Loucy (cell line): ENCODE results near the gene SEM1.

Source experiments
- H2AFZ ChIP-seq: fragments of 200-600 bp; sonication (generic); 2 replicates; pipeline ENCODE4 v1.6.0; 2016; ENCODE audit warnings: antibody characterized with exemption, mild to moderate bottlenecking, low read length, moderate library complexity
- H3F3A ChIP-seq: fragments of 200-600 bp; 2 replicates; pipeline ENCODE4 v1.6.0; 2016; ENCODE audit warnings: antibody characterized with exemption, low read depth, mild to moderate bottlenecking
- H3K27me3 ChIP-seq: fragments of 200-600 bp; sonication (generic); 2 replicates; pipeline ENCODE4 v1.6.1; 2014; ENCODE audit warnings: low read length, mild to moderate bottlenecking; ENCODE audit not compliant: insufficient read depth, poor library complexity, severe bottlenecking
- H3K36me3 ChIP-seq: fragments of 200-600 bp; sonication (generic); 2 replicates; pipeline ENCODE4 v1.6.1; 2016; ENCODE audit warnings: low read length; ENCODE audit not compliant: insufficient read depth
- H3K4me1 ChIP-seq: fragments of 200-600 bp; sonication (generic); 2 replicates; pipeline ENCODE4 v1.5.1; 2014; ENCODE audit warnings: low read length, mild to moderate bottlenecking; ENCODE audit not compliant: insufficient read depth, poor library complexity, severe bottlenecking
- H3K4me2 ChIP-seq: fragments of 200-600 bp; sonication (generic); 2 replicates; pipeline ENCODE4 v1.6.0; 2014; ENCODE audit warnings: antibody characterized with exemption, low read length, low read depth, mild to moderate bottlenecking; ENCODE audit not compliant: poor library complexity, severe bottlenecking
- H3K4me3 ChIP-seq: fragments of 200-600 bp; sonication (generic); 2 replicates; pipeline ENCODE4 v1.5.1; 2014; ENCODE audit warnings: low read length, mild to moderate bottlenecking, mixed read lengths; ENCODE audit not compliant: poor library complexity, severe bottlenecking
- H3K79me2 ChIP-seq: fragments of 200-600 bp; sonication (generic); 2 replicates; pipeline ENCODE4 v1.6.1; 2014; ENCODE audit warnings: low read length; ENCODE audit not compliant: insufficient read depth
- H3K9ac ChIP-seq: fragments of 200-600 bp; sonication (generic); 2 replicates; pipeline ENCODE4 v1.6.0; 2014; ENCODE audit warnings: mild to moderate bottlenecking, low read depth, low read length, moderate library complexity; ENCODE audit not compliant: poor library complexity, severe bottlenecking
- H3K9me2 ChIP-seq: fragments of 200-600 bp; sonication (generic); replicated peaks from 2 replicates; pipeline ENCODE4 v1.6.1; 2016; ENCODE audit warnings: low read depth, low read length, mixed read lengths
- H3K9me3 ChIP-seq: fragments of 200-600 bp; sonication (generic); 2 replicates; pipeline ENCODE4 v1.6.1; 2014; ENCODE audit warnings: mild to moderate bottlenecking, antibody characterized with exemption, low read length, low read depth; ENCODE audit not compliant: insufficient read depth
- H4K20me1 ChIP-seq: fragments of 200-600 bp; sonication (generic); 2 replicates; pipeline ENCODE4 v1.6.0; 2014; ENCODE audit warnings: antibody characterized with exemption, low read length, mild to moderate bottlenecking; ENCODE audit not compliant: insufficient read depth, poor library complexity, severe bottlenecking
- CTCF ChIP-seq: fragments of 200-600 bp; sonication (generic); conservative IDR thresholded peaks from 2 replicates; pipeline ENCODE4 v1.5.1; 2014; ENCODE audit warnings: mild to moderate bottlenecking, antibody characterized with exemption, low read length
- EZH2phosphoT487 ChIP-seq: fragments of 200-600 bp; IDR thresholded peaks from 2 replicates; pipeline ENCODE4 v1.6.1; 2018; ENCODE audit warnings: antibody characterized with exemption, mild to moderate bottlenecking, moderate library complexity, borderline replicate concordance

The SEM1 gene

GRCh38 chr7:96695581-96695980 is 14.1 kb downstream of the SEM1 start:
- peaks cover 28% of the 10 kb centered on the region; the same call in 1 of the 2 replicates for H3K36me3 ChIP-seq
- no peak overlapping the region for H3K9ac ChIP-seq
- no peaks in the 10 kb centered on the region for H3K9me3 ChIP-seq
- no peak for TF ChIP-seq EZH2phosphoT487
- no peak for TF ChIP-seq CTCF
- no peak overlapping the region for H3K4me3 ChIP-seq
- no peaks in the 10 kb centered on the region for H3K27me3 ChIP-seq
- no peak overlapping the region for H3K4me2 ChIP-seq
- peaks cover 63% of the 10 kb centered on the region for H4K20me1 ChIP-seq
- no peaks in the 10 kb centered on the region for H3F3A ChIP-seq
- H3K79me2 ChIP-seq = peaks cover 72% of the 10 kb centered on the region
- H3K4me1 ChIP-seq = peaks cover 24% of the 10 kb centered on the region
- no peak overlapping the region for H2AFZ ChIP-seq
- no peaks in the 10 kb centered on the region for H3K9me2 ChIP-seq

DNA sequence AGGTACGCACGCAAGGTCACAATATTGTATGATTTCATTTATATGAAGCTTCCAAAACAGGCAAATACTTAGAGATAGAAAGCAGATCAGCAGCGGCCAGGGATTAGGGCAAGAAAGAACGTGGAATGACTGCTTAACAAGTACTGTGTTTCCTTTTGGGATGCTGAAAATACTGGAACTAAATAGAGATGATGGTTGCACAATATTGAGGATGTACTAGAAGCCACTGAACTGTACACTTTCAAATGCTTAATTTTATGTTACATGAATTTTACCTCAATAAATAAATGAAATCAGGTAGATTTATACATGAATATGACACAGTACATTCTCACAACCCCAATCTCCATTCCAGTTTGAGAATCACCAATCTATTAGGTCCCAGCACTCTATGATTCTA is 15.6 kb downstream of the SEM1 start:
- Histone ChIP-seq H4K20me1 (peaks cover 56% of the 10 kb centered on the region), H3K9ac (no peak overlapping the region), H3F3A (no peaks in the 10 kb centered on the region), H3K9me2 (no peaks in the 10 kb centered on the region), H3K27me3 (no peaks in the 10 kb centered on the region), H3K4me1 (peaks cover 15% of the 10 kb centered on the region), H2AFZ (no peak overlapping the region), H3K4me3 (no peak overlapping the region), H3K36me3 (peaks cover 33% of the 10 kb centered on the region; the same call in 1 of the 2 replicates), H3K79me2 (peaks cover 70% of the 10 kb centered on the region), H3K9me3 (no peaks in the 10 kb centered on the region), H3K4me2 (no peak overlapping the region)
- TF ChIP-seq CTCF (no peak), EZH2phosphoT487 (no peak)

GRCh38 chr7:96691702-96692101 is 17.9 kb downstream of the SEM1 start:
- H3K4me3 ChIP-seq = no peak overlapping the region
- no peak overlapping the region for H3K4me2 ChIP-seq
- H4K20me1 ChIP-seq = peaks cover 33% of the 10 kb centered on the region
- TF ChIP-seq EZH2phosphoT487 (no peak), CTCF (no peak)
- no peaks in the 10 kb centered on the region for H3K9me3 ChIP-seq
- H3K27me3 ChIP-seq = no peaks in the 10 kb centered on the region
- H3K9ac ChIP-seq = no peak overlapping the region
- H3K36me3 ChIP-seq = peaks cover 40% of the 10 kb centered on the region; the same call in 1 of the 2 replicates
- no peaks in the 10 kb centered on the region for H3F3A ChIP-seq
- H3K79me2 ChIP-seq = peaks cover 48% of the 10 kb centered on the region
- peaks cover 1% of the 10 kb centered on the region for H3K4me1 ChIP-seq
- H3K9me2 ChIP-seq = no peaks in the 10 kb centered on the region
- no peak overlapping the region for H2AFZ ChIP-seq
